H9 (cell line): ENCODE results near the gene ZNF101. TPM values are rescaled to one million over a fixed set of nuclear protein-coding genes. Genes with fewer than 3 reads are reported as not detected.

Experiments
- DNase-seq: peaks from one replicate; pipeline ENCODE4 v3.0.0-alpha.2; 2017
- H2AFZ ChIP-seq: one replicate; pipeline ENCODE4 v1.6.1; 2013; ENCODE audit warnings: mild to moderate bottlenecking, low read length, control low read depth, moderate library complexity
- H2AK5ac ChIP-seq: 2 replicates; pipeline ENCODE4 v1.6.1; 2013; ENCODE audit warnings: low read length, control low read depth, mixed read lengths; ENCODE audit not compliant: insufficient read length
- H2BK120ac ChIP-seq: one replicate; pipeline ENCODE4 v1.6.1; 2013; ENCODE audit warnings: low read depth, mild to moderate bottlenecking, low read length, control low read depth, inconsistent platforms; ENCODE audit not compliant: poor library complexity, severe bottlenecking
- H2BK12ac ChIP-seq: 2 replicates; pipeline ENCODE4 v1.6.1; 2013; ENCODE audit warnings: low read length, control low read depth, mixed read lengths, low read depth; ENCODE audit not compliant: insufficient read length
- H2BK15ac ChIP-seq: 2 replicates; pipeline ENCODE4 v1.6.1; 2013; ENCODE audit warnings: low read depth, low read length, control low read depth
- H2BK20ac ChIP-seq: one replicate; pipeline ENCODE4 v1.6.1; 2013; ENCODE audit warnings: low read depth, mild to moderate bottlenecking, low read length, control low read depth, inconsistent platforms; ENCODE audit not compliant: poor library complexity, severe bottlenecking
- H2BK5ac ChIP-seq: 2 replicates; pipeline ENCODE4 v1.6.1; 2013; ENCODE audit warnings: low read length, control low read depth, mixed read lengths; ENCODE audit not compliant: insufficient read length
- H3K14ac ChIP-seq: 2 replicates; pipeline ENCODE4 v1.6.1; 2013; ENCODE audit warnings: low read length, control low read depth; ENCODE audit not compliant: insufficient read depth
- H3K18ac ChIP-seq: 2 replicates; pipeline ENCODE4 v1.6.1; 2013; ENCODE audit warnings: low read depth, mild to moderate bottlenecking, mixed read lengths, low read length, control low read depth; ENCODE audit not compliant: insufficient read length
- H3K23ac ChIP-seq: 2 replicates; pipeline ENCODE4 v1.6.1; 2013; ENCODE audit warnings: low read length, control low read depth, mixed read lengths, low read depth; ENCODE audit not compliant: insufficient read length
- H3K23me2 ChIP-seq: 2 replicates; pipeline ENCODE4 v1.6.1; 2013; ENCODE audit warnings: low read depth, mild to moderate bottlenecking, mixed read lengths, low read length, control low read depth; ENCODE audit not compliant: insufficient read length, poor library complexity, severe bottlenecking
- H3K27ac ChIP-seq: 2 replicates; pipeline ENCODE4 v1.5.1; 2013; ENCODE audit warnings: low read length, control low read depth, mixed read lengths, low read depth; ENCODE audit not compliant: insufficient read length
- H3K27me3 ChIP-seq: 2 replicates; pipeline ENCODE4 v1.6.1; 2013; ENCODE audit warnings: low read length, control low read depth, inconsistent platforms; ENCODE audit not compliant: insufficient read depth
- H3K4ac ChIP-seq: 2 replicates; pipeline ENCODE4 v1.6.1; 2013; ENCODE audit warnings: low read depth, mild to moderate bottlenecking, control low read depth, inconsistent platforms, low read length, moderate library complexity
- H3K4me1 ChIP-seq: 2 replicates; pipeline ENCODE4 v1.6.1; 2013; ENCODE audit warnings: low read length, control low read depth, inconsistent platforms; ENCODE audit not compliant: insufficient read depth
- H3K4me2 ChIP-seq: 2 replicates; pipeline ENCODE4 v1.6.1; 2013; ENCODE audit warnings: low read length, control low read depth, mixed read lengths; ENCODE audit not compliant: insufficient read length, insufficient read depth
- H3K56ac ChIP-seq: 2 replicates; pipeline ENCODE4 v1.6.1; 2013; ENCODE audit warnings: low read depth, mild to moderate bottlenecking, mixed read lengths, low read length, control low read depth; ENCODE audit not compliant: insufficient read length
- H3K79me1 ChIP-seq: 2 replicates; pipeline ENCODE4 v1.6.1; 2013; ENCODE audit warnings: low read depth, mild to moderate bottlenecking, moderate library complexity, low read length, control low read depth, inconsistent platforms; ENCODE audit not compliant: insufficient read depth, poor library complexity, severe bottlenecking
- H3K79me2 ChIP-seq: 2 replicates; pipeline ENCODE4 v1.6.1; 2013; ENCODE audit warnings: low read length, control low read depth, inconsistent platforms; ENCODE audit not compliant: insufficient read depth
- H3K9ac ChIP-seq: 2 replicates; pipeline ENCODE4 v1.6.1; 2013; ENCODE audit warnings: low read length, control low read depth, mixed read lengths; ENCODE audit not compliant: insufficient read length; ENCODE audit errors: extremely low read depth
- H3K9me3 ChIP-seq: one replicate; pipeline ENCODE4 v1.6.1; 2013; ENCODE audit warnings: low read depth, low read length, inconsistent platforms; ENCODE audit not compliant: control insufficient read depth
- H3T11ph ChIP-seq: one replicate; pipeline ENCODE4 v1.6.1; 2013; ENCODE audit warnings: mild to moderate bottlenecking, low read length, control low read depth, inconsistent platforms
- H4K20me1 ChIP-seq: one replicate; pipeline ENCODE4 v1.6.1; 2013; ENCODE audit not compliant: control insufficient read depth, insufficient read length, insufficient read depth
- H4K5ac ChIP-seq: 2 replicates; pipeline ENCODE4 v1.6.1; 2013; ENCODE audit warnings: low read depth, mild to moderate bottlenecking, mixed read lengths, low read length, control low read depth; ENCODE audit not compliant: insufficient read length
- H4K8ac ChIP-seq: replicated peaks from 2 replicates; pipeline ENCODE4 v1.6.1; 2013; ENCODE audit warnings: low read length, control low read depth, mixed read lengths, low read depth; ENCODE audit not compliant: insufficient read length
- H4K91ac ChIP-seq: 2 replicates; pipeline ENCODE4 v1.6.1; 2013; ENCODE audit warnings: low read depth, mild to moderate bottlenecking, moderate library complexity, mixed read lengths, low read length, control low read depth; ENCODE audit not compliant: insufficient read length
- H3K27ac Mint-ChIP-seq, 3 experiments: 2 replicates in 2 of 3; 3 replicates in 1 of 3; pipeline ENCODE4 v1.8.0; 2020 to 2021; ENCODE audit warnings: mixed read lengths in 3 of 3, mild to moderate bottlenecking in 1 of 3, moderate library complexity in 1 of 3
- H3K27me3 Mint-ChIP-seq: 2 replicates; pipeline ENCODE4 v1.8.0; 2021; ENCODE audit warnings: low read depth, mild to moderate bottlenecking, moderate library complexity, mixed read lengths
- H3K36me3 Mint-ChIP-seq, 3 experiments: 2 replicates in 2 of 3; 3 replicates in 1 of 3; pipeline ENCODE4 v1.8.0; 2020 to 2021; ENCODE audit warnings: low read depth in 3 of 3, mixed read lengths in 3 of 3; ENCODE audit not compliant: insufficient read depth in 1 of 3
- H3K4me1 Mint-ChIP-seq, 2 experiments: 2 replicates each; pipeline ENCODE4 v1.8.0; 2020; ENCODE audit warnings: mixed read lengths in 2 of 2
- H3K4me3 Mint-ChIP-seq, 2 experiments: 2 replicates in 1 of 2; 3 replicates in 1 of 2; pipeline ENCODE4 v1.8.0; 2020 to 2021; ENCODE audit warnings: mild to moderate bottlenecking in 2 of 2, mixed read lengths in 2 of 2, moderate library complexity in 1 of 2
- H3K9me3 Mint-ChIP-seq, 2 experiments: 2 replicates in 1 of 2; 3 replicates in 1 of 2; pipeline ENCODE4 v1.8.0; 2020; ENCODE audit warnings: mild to moderate bottlenecking in 2 of 2, mixed read lengths in 2 of 2, moderate library complexity in 1 of 2
- CTCF ChIP-seq: fragments of 200-600 bp; sonication (generic); conservative IDR thresholded peaks from 3 replicates; pipeline ENCODE4 v1.8.0; 2021; ENCODE audit warnings: antibody characterized with exemption, mild to moderate bottlenecking
- WGBS: extraction: QIAGEN DNeasy Blood & Tissue Kit; methylation state at CpG from one replicate; pipeline ENCODE4 v1.1.7; 2013; ENCODE audit warnings: missing lambda C conversion rate, low lambda C conversion rate, mixed read lengths; ENCODE audit not compliant: insufficient read length; ENCODE audit errors: extremely low coverage; 5-methylcytosine and 5-hydroxymethylcytosine counted together
- total RNA-seq: library from RNA; stranded (reverse); gene quantifications from 2 replicates; pipeline ENCODE4 v1.2.1, GENCODE V29; 2021

The ZNF101 gene
- total RNA-seq, 1 experiment from 2014 or later, result 46.9 TPM

GRCh38 chr19:19628501-19629134 lies 40.0 kb upstream of the ZNF101 start:
- Histone ChIP-seq H3K27me3 (no peaks in the 10 kb centered on the region), H3K56ac (no peak overlapping the region), H2AK5ac (no peak overlapping the region), H4K8ac (no peak overlapping the region), H4K20me1 (peaks cover 2% of the 10 kb centered on the region), H2AFZ (no peak overlapping the region), H4K5ac (no peak overlapping the region), H3K14ac (peak overlapping the region; percentile 83; the same call in 1 of the 2 replicates), H3K27ac (no peak overlapping the region), H3K23ac (no peak overlapping the region), H3K79me2 (peaks cover 2% of the 10 kb centered on the region; the same call in 1 of the 2 replicates), H3K4me2 (peak overlapping the region; percentile 14), H3K9ac (peak overlapping the region; percentile 12), H3K4ac (no peak overlapping the region), H2BK20ac (no peak overlapping the region), H3K4me1 (peaks cover 3% of the 10 kb centered on the region; the same call in 1 of the 2 replicates), H2BK15ac (no peak overlapping the region), H3T11ph (no peak overlapping the region), H2BK120ac (peak overlapping the region; percentile 52), H2BK5ac (no peak overlapping the region), H3K23me2 (peaks cover 10% of the 10 kb centered on the region), H2BK12ac (no peak overlapping the region), H3K9me3 (no peaks in the 10 kb centered on the region), H3K18ac (peak overlapping the region; percentile 91), H3K79me1 (no peaks in the 10 kb centered on the region), H4K91ac (no peak overlapping the region)
- Mint-ChIP-seq H3K36me3 (peaks cover 16 to 39% (median 35%) of the 10 kb centered on the region in 3 experiments; a peak in 6 of 7 replicates), H3K9me3 (no peaks in the 10 kb centered on the region), H3K4me1 (peaks cover 16 to 20% of the 10 kb centered on the region in 2 experiments), H3K4me3 (peak overlapping the region; percentile 84 to 87), H3K27ac (peak overlapping the region; percentile 96 to 97 (median 96)), H3K27me3 (peaks cover 3% of the 10 kb centered on the region; the same call in 1 of the 2 replicates)
- WGBS, result no CpG with 5 or more reads among the region's 51 CpGs
- TF ChIP-seq CTCF, result no peak
- DNase-seq, result peak; percentile 95
